ENCODE measurements around the gene BCOR.

The BCOR gene
- 58.7 to 109 (median 75.1) reads per million in 4 donors for total RNA-seq

DNA sequence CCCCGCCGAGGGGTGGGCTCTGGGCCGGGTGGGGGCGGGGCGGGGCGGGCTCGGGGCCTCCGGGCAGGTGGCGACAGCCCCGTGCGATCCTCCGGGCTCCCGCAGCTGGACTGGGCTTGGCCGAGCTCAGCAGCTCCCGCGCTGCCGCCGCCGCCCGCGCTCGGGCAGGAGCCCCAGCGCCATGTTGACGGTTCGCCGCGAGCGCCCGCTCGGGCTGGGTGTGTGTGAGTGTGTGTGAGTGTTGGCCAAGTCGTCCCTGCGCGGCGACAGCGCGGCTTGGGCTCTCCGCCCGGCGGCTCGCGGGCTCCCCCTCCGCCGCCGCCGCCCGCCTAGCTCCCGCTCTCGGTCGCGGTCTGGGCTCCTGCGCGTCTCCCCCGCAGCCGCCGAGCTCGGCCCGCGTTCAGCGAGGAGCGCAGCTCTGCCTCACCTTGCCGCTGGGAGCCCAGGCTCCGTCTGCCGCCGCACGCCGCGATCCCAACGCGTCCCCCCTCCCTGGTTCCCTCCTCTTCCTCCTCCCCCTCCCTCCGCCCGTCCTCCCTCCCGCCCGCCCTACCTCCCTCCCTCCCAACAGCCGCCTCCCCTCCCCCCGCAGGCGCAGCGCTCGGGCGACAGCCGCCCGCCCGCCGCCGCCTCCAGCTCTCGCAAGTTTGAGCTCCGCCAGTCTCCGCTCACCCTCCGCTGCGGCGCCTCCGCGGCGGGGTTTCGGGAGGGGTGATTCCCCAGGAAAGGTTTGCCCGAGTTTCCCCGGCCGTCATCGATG, at the start of gene BCOR:
TSS of gene BCOR (minus strand) at position 455 of the 760 bp plus-strand sequence. CDS start 20,029 bp downstream, outside the sequence.
- peak; percentile 59 to 85 (median 66) for DNase-seq

DNA sequence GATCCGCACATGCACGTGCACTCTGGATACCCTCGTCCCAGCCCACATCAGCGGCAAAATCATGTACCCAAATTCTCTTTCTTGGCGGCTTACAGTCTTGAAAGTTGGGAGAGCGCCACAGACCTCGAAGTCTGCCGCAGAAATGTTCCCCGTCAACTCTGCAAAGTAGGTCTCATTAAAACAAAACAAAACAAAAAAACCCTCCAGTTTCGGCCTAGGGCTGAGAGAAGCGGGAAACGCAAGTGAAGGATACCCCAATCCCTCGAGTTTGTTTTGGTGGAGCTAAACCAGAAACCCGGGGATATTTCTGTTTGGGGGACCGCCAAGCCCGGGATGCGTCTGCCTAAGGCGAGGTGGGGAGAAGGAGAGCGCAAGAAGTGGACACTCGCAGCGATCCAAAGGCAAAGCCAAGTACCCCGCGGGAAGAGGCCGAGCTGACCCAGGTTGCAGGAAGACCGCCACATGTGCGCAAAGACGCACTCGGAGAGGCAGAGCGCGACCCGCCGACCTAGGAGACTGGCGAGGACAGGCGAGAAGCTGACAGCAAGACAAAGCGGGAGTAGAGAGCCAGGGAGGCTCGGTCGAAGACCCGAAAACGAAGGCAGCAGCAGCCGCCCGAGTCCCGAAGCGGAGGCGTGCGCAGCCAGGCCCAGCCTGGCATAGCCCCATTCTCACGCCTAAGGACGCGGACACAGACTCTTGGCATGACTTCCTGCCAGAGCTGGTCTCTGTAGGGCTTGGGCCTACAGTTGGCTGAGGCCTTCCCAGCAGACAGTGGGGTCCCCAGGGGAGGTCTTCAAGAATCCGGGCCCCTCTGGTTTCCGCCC, 49.6 kb upstream of the BCOR start:
- DNase-seq = no peak

DNA sequence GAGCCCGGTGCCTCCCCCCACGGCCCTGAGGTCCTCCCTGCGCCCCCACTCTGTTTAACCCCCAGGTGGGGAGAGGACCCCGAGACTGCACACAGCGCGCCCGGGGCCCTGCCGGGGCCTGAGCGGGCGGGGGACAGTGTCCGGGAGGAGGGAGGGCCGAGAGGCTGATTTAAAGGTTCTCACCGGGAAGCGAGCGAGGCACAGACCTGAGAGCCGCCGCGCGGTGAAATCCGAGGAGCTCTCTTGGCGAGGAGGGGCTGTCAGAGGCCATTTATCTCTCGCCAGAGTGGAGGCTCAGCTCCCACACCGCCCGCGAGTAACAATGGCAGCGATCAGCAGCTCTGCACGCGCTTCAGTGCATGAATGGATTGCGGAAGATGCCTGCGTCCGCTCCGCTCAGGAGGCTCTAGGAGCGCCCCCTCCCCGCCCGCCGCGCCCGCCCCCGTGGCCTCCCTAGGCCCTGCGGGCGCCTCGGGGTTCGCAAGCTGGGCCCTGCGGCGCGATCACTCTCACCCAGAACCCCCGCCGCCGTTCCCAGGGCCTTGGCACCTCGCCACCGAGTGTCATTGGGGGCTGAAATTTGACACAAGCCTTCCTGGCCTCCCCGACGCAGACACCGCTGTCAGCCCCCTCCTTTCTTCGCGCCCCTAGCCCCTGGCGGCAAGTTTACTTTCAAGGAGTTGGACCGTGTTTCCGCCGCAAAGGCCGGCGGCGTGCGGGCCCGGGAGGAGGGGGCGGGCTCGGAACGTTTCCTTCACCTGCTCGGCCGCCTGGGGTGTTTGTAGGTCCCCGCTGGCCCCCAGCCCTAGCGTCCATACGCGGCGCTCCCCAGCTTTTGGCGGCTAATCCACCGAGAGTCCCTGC, 48.7 kb upstream of the BCOR start:
- no peak for DNase-seq

DNA sequence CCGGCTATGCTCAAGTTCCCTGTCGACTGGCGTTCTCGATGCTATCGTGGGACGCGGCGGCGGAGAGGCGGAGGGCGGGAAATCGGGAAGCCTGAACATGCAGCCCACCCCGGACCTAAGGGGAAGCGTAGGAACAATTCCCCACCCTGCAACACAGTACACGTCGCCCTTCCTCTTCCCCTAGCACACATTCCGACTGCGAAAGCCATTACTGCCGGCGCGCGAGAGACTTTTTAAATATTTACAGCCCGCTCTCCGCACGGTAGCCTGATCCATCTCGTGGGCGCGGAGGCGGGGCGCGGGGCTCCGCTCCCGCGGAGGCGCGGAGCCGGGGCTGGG, 48.1 kb upstream of the BCOR start:
- no peak for DNase-seq

DNA sequence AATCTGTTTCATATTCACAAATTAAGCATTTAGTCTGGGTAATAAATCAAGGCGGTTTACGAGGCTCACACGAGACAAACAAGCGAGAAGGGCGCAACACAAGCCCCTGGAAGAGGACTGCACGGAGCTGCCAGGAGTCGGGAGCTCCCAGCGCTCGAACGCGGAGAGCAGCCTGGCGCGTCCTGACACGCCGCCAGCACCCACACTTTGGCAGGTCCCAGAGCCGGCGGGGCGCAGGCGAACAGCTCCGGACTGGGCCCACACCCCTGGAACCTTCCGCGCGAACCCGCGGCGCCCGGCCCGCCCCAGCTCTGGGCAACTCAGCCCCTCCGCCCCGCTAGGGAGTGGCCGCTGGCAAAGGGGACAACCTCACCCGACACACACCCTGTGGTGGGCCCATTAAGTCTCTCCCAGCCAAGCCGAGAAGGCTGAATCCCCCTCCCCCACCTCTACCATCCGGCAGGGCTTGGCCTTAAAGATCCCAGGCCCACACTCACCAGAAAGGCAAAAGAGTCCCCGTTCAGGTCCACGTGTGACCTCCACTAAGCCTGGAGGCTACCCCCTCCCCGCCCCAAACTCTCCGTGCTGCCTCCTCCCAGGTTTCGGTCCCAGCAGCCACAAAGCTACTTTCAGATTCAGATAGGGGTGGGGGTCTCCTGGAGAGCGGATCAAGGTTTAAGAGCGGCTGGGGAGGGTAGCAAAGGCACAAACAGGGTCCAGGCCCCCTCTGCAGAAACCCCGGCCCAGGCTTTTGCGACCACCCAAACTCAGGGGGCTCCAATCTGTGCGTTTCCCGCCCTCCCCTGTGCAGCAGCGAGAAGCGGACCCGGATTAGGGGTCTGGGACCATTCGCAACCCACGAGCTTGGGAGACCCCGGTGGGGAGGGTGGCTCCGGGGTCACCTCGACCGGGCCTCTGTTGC, 47.5 kb upstream of the BCOR start:
- no peak for DNase-seq

DNA sequence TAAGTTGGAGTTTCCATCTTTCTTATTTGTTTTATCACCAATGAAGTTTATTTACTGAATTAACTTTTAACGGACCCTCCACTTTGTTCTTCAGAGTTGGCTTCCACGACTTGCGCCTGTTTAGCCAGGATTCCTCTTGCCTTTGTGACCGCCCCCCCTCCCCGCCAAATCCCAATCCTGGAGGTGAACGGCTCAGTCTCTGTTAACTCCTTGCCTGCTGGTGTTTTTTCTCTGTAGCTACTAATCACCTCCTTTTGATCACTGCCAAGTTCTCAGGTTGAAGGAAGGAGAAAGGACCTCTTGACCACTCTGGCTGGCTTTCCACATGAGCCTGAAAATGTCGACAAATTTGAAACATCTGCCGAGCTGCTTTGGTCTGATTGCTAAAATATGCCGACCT, 46.8 kb upstream of the BCOR start:
- DNase-seq = no peak

DNA sequence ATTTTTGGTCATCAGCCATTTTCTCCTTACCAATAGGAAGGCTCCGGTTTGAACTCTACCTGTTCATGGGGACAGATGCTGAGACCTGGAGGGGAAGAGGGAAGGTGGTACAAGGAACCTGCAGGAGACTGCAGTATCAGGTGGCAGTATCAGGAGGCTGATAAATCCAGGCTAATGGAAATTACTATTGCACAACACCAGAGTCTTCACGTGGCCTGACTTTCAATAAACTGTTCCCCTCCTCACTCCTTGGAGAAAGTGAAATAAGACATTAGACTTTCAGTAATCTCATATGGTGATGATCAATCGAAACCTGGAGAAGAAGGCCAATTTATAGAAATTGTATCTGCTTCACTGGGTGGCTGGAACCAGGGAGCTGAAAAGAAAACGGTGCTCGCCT, 46.2 kb upstream of the BCOR start:
- DNase-seq = no peak

DNA sequence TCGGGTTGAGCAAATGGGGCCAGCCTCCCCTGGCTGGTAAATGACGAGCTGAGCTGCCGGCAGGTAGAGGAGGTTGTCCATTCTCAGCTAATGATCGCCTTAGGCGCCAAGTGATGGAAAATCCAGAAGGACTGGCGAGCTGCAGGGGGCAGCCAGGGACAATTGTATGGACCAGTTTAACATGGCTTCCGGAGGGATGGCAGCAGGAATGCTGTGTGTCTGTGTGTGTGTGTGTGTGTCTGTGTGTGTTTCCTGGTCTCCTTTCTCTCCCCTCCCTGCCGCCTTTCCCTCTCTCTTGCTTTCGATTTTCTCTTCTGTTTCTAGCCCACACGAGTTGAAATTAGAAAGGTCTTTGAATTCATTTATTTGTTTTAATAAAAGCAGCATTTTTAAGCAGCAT, 45.2 kb upstream of the BCOR start:
- no peak for DNase-seq

DNA sequence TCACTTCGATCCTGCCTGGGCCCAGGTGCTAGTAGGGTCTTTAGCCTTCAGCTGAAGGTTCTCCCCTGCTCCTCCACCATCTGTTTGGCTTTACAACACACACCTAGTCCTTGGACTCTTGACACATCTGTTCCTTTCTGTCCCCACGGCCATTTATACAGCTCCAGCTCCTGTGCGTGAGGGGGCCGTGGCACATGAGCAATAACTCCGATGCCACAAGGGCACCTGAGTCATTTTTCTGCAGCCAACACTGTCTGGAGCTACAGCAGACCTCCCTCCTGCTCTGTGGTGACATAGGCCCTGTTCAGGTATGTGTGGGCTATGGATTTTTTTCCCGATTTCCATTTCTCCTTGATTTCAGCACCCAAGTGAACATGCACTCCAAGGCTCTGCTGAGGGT, 44.7 kb upstream of the BCOR start:
- no peak for DNase-seq

DNA sequence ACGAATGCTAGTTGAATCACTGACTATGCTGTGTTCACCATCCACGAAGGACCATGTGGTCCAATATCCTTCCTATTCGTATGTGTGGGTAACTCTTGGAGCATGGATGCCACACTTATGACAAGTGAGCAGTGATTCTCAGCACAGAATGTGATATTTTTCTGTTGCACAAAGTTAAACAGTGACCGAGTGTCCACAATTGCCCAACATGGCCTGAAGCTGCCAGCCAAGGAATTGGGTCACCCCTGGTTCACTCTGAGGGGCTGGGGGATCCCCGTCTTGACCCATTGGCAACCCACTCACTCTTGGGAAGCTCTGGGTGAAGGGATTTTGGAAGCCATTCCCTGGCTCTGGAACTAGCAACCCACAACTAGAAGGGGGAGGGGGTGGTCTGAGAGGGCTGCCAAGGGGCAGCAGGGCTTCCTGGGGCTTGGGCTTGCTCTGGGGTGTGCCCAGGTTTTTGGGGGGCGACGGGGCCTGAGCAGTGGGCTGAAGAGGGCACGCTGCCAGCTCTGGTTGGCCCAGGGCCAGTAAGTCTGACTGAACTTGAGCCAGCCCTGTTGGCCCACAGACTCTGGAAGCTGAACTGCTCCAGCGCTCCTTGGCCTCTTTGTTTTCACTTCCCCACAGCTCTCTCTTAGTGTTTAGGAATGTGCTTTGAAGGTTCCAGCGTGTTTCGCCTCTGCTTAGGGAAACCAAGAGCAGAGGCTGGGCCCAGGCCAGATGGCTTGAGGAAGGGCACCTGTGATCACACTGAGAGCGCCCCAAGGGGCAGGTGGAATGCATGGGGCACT, 43.1 kb upstream of the BCOR start:
- no peak for DNase-seq

DNA sequence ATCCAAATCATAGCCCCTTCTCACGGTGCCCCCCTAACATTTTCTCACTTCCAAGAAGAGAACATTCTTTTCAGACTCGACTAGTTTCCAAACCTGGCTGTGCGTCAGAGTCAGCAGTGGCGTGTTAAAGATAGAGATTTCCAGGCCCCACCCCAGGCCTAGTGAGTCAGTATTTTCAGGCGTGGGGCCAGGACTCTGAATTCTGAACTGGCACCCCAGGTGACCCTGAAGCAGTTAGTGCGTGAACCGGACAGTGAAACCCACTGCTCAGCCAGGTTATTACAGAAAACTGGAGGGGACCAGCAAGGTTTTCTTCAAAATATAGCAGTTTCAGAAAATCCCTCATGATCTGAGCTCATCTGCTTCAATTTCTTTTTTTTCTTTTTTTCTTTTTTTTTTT, 35.0 kb upstream of the BCOR start:
- DNase-seq = no peak

DNA sequence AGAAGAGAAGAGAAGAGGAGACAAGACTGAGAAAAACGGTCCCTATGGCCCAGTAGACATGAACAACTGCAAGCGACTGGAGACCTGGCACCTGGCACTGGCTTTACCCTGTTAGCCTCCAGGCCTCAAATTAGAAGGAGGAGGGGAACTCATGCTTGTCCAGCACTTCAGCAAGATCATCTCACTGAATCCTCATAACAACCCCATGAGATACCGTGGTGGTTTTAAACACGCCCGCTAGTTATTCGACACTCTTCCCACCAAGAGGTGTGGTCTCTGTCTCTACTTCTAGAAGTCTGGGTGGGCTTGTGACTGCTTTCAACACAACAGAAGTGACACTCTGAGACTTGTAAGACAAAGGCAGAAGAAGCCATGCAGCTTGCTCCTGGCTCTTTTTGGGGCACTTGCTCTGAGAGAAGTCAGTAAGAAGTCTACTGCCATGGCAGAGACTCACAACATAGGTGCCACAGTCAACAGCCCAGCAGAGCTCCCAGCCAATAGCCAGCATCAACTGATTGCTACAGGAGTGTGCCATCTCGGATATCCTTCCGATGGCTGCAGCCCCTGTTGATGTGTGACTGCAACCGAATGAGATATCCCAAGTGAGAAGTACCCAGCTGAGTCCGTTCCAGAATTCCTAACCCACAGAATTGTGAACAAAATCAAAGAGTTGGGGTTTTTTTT, 34.0 kb upstream of the BCOR start:
- DNase-seq = no peak

DNA sequence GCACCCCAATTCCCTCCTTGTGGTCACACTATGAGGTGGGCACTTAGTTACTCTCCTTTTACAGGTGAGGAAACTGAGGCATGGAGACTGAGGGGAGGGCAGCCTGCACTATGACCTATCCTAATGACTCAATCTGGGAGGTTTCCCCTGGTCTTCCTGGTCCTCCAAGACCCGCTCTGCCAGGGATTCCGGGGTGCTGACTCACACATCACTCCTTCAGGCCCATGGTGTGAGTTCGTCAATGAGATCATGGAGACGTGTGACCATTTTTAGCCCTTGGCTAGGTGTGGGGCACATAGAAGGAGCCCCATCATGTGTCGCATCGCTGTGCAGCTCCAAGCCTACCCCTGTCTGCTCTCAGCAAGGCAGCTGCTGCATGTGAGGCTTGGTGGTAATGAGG, 32.4 kb upstream of the BCOR start:
- DNase-seq = no peak

DNA sequence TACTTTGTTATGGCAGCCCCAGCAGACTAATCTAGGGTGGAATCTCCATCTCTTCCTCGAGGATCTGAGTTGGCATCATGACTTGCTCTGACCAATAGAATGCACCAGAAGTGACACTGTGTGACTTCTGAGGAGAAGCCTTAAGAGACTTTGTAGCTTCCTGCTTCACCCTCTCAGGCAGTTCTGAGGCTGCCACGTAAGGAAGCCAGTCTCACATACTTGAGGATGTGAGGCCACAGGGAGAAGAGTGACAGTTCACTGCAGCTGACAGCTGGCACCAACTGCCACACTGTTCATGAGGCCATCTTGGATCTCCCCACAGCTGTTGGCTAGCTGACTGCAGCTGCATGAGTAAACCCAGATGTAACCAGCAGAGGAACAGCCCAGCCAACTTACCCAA, 29.3 kb upstream of the BCOR start:
- DNase-seq = peak in 1 of 5 donors; percentile 83

DNA sequence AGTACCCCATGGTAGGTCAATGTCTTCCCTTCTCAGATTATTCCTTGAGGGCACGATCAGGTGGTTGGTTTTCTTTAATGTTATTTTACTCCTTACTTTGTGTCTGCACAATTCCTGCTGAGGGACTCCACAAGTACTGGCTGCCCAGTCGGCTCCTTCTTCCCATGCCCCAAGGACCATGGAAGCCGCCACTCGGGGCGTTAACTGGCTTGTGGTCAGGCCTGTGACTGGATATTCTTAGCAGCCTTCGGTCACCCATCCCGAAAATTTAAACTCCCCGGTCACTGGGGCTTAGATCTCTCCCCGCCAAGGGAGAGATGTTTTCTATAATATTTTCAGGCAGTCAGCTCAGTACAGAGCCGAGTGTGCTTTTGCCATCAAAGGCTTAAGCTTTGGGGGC, 24.7 kb upstream of the BCOR start:
- DNase-seq = no peak

DNA sequence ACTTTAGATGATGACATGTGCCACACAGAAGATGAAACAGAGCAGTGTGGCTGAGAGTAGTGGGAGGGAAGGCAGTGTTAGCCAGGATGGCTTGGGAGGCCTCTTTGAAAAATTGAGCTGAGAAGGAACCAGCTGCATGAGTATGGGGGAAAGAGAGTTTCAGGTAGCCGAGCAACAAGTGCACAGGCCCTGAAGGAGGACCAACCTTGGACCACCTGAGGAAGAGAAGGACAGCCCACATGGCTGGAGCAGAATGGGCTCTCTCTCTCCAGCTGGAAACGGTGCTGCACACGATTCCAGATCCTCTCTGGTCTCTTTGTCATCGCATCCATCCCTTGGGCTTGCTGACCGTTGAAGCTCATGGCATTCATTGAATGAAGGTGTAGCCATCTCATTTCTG, 23.9 kb upstream of the BCOR start:
- no peak for DNase-seq

DNA sequence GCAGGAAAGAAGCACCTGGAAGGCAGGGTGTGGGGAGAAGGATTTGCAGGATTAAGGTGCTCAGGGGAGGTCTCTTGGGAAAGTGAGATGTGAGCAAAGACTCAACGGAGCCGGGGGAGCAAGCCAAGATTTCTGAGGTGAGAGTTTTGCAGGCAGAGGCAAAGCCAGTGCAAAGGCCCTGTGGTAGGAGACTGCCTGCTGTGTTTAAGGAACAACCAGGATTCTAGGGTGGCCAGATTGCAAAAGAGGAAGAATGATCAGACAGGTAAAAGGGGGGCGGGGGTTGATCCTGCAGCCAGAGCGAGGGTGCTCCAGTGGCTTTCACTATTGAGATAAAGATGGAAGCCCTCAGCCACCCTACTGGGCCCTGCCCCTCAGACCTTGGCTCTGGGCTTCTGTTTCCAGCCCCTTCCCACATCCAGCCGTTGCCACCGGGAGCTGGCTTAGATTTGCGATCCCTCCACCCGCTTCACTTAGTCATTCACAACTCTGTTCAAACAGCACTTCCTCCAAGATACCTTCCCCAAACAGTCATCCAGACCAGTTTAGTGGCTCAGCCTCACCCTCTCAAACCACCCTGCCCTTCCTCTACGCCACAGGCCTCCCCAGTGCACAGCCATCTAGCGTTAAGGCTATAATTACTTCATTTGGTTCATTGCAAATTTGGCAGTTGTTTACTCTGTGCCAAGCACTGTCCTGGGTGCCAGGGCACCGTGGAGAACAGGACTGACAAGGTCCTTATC, 23.3 kb upstream of the BCOR start:
- no peak for DNase-seq

DNA sequence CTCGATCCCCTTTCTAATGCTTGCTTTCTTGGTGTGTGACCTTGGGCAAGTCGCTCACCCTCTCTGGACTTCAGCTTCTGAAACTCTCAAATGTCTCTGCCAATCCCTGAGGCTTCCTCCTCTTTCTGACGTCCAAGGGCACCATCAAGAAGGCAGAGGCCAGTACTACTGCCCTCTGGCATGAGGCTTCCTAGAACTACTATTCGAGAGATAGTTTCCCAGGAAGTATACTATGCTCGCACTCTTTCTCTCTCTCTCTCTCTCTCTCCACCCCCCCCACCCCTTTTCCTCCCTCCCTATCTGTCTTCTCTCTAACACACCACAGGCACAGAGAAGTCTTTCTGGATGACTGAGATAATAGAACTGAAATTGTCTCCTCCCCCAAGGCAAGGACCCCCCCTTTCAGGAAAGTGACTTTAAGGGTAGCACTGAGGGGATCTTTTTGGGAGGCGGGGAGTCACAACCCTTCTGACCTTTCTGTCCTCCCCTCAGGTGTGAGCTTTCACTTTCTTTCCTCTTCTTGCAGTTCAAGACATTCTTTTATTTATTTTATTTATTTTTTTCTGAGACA, 20.0 kb upstream of the BCOR start:
- no peak for DNase-seq

DNA sequence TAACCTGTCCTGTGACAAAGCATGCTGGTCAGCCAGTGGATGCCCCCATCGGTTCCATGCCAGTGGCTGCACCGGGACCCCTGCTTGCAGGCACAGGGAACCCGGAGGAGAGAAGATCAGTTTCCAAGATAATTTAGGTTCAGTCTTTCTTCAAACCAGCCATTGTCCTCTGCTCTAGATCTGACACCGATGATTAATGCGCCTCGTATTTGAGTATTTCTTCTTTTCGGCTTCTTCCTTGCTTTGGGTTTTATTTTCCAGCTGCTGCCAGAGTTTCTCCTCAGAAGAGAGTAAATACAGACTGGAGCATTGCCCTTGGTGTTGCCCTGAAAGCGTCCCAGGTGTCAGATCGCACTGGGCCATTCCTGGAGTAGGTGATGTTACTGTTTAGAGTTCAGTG, 19.2 kb upstream of the BCOR start:
- DNase-seq = no peak

DNA sequence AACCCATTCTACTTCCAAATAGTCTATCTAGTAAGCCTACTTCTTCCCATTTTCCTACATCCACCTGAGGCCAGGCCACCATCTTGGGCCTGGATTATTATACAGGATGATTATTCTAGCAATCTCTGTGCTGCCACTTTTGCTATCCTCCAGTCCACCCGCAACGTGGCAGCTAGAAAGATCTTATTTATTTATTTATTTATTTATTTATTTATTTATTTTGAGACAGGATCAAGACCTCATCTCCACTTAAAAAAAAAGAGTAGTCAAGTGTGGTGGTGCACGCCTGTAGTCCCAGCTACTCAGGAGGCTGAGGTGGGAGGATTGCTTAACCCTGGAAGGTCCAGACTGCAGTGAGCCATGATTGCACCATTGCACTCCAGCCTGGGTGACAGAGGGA, 15.2 kb upstream of the BCOR start:
- DNase-seq = no peak
